HepG2 (cell line): ENCODE results near the gene CHI3L1. TPM values are rescaled to one million over a fixed set of nuclear protein-coding genes. Genes with fewer than 3 reads are reported as not detected.

ENCODE experiments used
- ATAC-seq: fragments of 200-7000 bp; cut with Tn5 transposase; 3 replicates; pipeline ENCODE4 v1.9.1; 2020; ENCODE audit warnings: mild to moderate bottlenecking, moderate library complexity
- BruUV-seq: library from RNA; stranded (reverse); fragments of 400-500 nt; replicated peaks from 2 replicates; lab custom pipeline; 2021; lab: Mats Ljungman, UMichigan
- CTCF ChIA-PET: fragments of 300-600 bp; formaldehyde crosslinking; extraction: SDS; loops from one replicate; lab custom pipeline; 2021; ENCODE audit warnings: low total read pairs, inconsistent platforms, low intra/inter-chr PET ratio; lab: Yijun Ruan, JAX
- POLR2A ChIA-PET: fragments of 350-600 bp; sonication (Branson Sonifier 250); formaldehyde crosslinking; loops from one replicate; lab custom pipeline; 2020; ENCODE audit warnings: antibody characterized with exemption, inconsistent platforms; lab: Yijun Ruan, JAX
- DNase-seq: peaks from one replicate; pipeline ENCODE4 v3.0.0-alpha.2; 2015; ENCODE audit warnings: low spot score
- FAIRE-seq: peaks from 3 replicates; lab custom pipeline; 2011; peaks lifted over from hg19 to GRCh38; lab: Jason Lieb, UNC
- H2AFZ ChIP-seq: one replicate; pipeline ENCODE4 v1.6.1; 2011; ENCODE audit warnings: low read length, inconsistent platforms
- H3K27ac ChIP-seq: fragments of 300-600 bp; 3 replicates; pipeline ENCODE4 v1.8.0; 2011; ENCODE audit warnings: mixed run types, mild to moderate bottlenecking, mixed read lengths, low read length, inconsistent platforms; ENCODE audit not compliant: insufficient read depth; ENCODE audit errors: extremely low read length
- H3K27me3 ChIP-seq, 2 experiments: fragments of 200-600 bp in 1 of 2; 2 replicates in 1 of 2; 3 replicates in 1 of 2; pipeline versions ENCODE4 v1.6.0 to v1.8.0; 2011; ENCODE audit warnings: low read length in 2 of 2, mild to moderate bottlenecking in 2 of 2, moderate library complexity in 2 of 2, inconsistent platforms in 1 of 2; ENCODE audit not compliant: insufficient read depth in 2 of 2, control insufficient read depth in 1 of 2
- H3K36me3 ChIP-seq, 2 experiments: fragments of 200-600 bp in 1 of 2; replicated peaks in 1 of 2; 2 replicates in 1 of 2; 3 replicates in 1 of 2; pipeline versions ENCODE4 v1.5.1 to v1.8.0; 2011; ENCODE audit warnings: low read length in 2 of 2, inconsistent platforms in 1 of 2; ENCODE audit not compliant: insufficient read depth in 2 of 2, control insufficient read depth in 1 of 2
- H3K4me1 ChIP-seq: 2 replicates; pipeline ENCODE4 v1.5.1; 2012; ENCODE audit warnings: low read length, inconsistent platforms; ENCODE audit not compliant: insufficient read depth
- H3K4me2 ChIP-seq: 2 replicates; pipeline ENCODE4 v1.6.0; 2011; ENCODE audit warnings: low read depth, low read length, inconsistent platforms
- H3K4me3 ChIP-seq, 3 experiments: fragments of 200-600 bp in 1 of 3; sonication (generic), shearing (Covaris generic) in 1 of 3; replicated peaks in 1 of 3; 2 replicates each; pipeline ENCODE4 v1.5.1; 2011 to 2016; ENCODE audit warnings: low read length in 3 of 3, inconsistent platforms in 2 of 3, low read depth in 2 of 3, mild to moderate bottlenecking in 2 of 3, control low read depth in 1 of 3, mixed read lengths in 1 of 3; ENCODE audit not compliant: insufficient read depth in 1 of 3
- H3K79me2 ChIP-seq: one replicate; pipeline ENCODE4 v1.6.1; 2011; ENCODE audit warnings: low read length, inconsistent platforms; ENCODE audit not compliant: insufficient read depth
- H3K9ac ChIP-seq: 2 replicates; pipeline ENCODE4 v1.6.0; 2011; ENCODE audit warnings: mild to moderate bottlenecking, low read depth, low read length, inconsistent platforms; ENCODE audit not compliant: insufficient read depth
- H3K9me3 ChIP-seq: 2 replicates; pipeline ENCODE4 v1.5.1; 2012; ENCODE audit warnings: mild to moderate bottlenecking, low read length
- H4K20me1 ChIP-seq: 2 replicates; pipeline ENCODE4 v1.6.0; 2011; ENCODE audit warnings: inconsistent platforms, mild to moderate bottlenecking, low read length, moderate library complexity; ENCODE audit not compliant: insufficient read depth
- BORCS8-MEF2B ChIP-seq: sonication (generic); formaldehyde crosslinking; IDR thresholded peaks from 2 replicates; pipeline ENCODE4 v1.8.0; 2022; ENCODE audit warnings: mild to moderate bottlenecking, missing genetic modification reagents
- CC2D1A ChIP-seq: sonication (generic); formaldehyde crosslinking; IDR thresholded peaks from 2 replicates; pipeline ENCODE4 v1.8.1; 2023; ENCODE audit warnings: mild to moderate bottlenecking, missing genetic modification reagents
- MYC ChIP-seq: sonication (generic); formaldehyde crosslinking; IDR thresholded peaks from 2 replicates; pipeline ENCODE4 v1.9.0; 2021; ENCODE audit warnings: missing genetic modification reagents, borderline replicate concordance
- PLSCR1 ChIP-seq: sonication (generic); formaldehyde crosslinking; IDR thresholded peaks from 2 replicates; pipeline ENCODE4 v1.5.0; 2020; ENCODE audit warnings: missing genetic modification reagents, mild to moderate bottlenecking, borderline replicate concordance
- ZFP90 ChIP-seq: sonication (generic); formaldehyde crosslinking; IDR thresholded peaks from 2 replicates; pipeline ENCODE4 v1.8.0; 2022; ENCODE audit warnings: missing genetic modification reagents, mild to moderate bottlenecking, inconsistent platforms, borderline replicate concordance
- ZFP91 ChIP-seq: sonication (generic); formaldehyde crosslinking; IDR thresholded peaks from 2 replicates; pipeline ENCODE4 v1.9.0; 2022; ENCODE audit warnings: missing genetic modification reagents, mild to moderate bottlenecking, borderline replicate concordance
- ZNF207 ChIP-seq: fragments of 450-650 bp; IDR thresholded peaks from 2 replicates; pipeline ENCODE4 v1.6.1; 2016; ENCODE audit warnings: antibody characterized with exemption, borderline replicate concordance
- ZNF318 ChIP-seq: sonication (generic); formaldehyde crosslinking; IDR thresholded peaks from 2 replicates; pipeline ENCODE4 v1.4.0; 2020; ENCODE audit warnings: mild to moderate bottlenecking, missing genetic modification reagents
- ZNF333 ChIP-seq: sonication (generic); formaldehyde crosslinking; IDR thresholded peaks from 2 replicates; pipeline ENCODE4 v1.4.0; 2020; ENCODE audit warnings: mild to moderate bottlenecking, missing genetic modification reagents, borderline replicate concordance
- ZNF460 ChIP-seq: sonication (generic); formaldehyde crosslinking; IDR thresholded peaks from 2 replicates; pipeline ENCODE4 v1.5.1; 2020; ENCODE audit warnings: missing genetic modification reagents, mild to moderate bottlenecking, borderline replicate concordance
- ZNF546 ChIP-seq: sonication (generic); formaldehyde crosslinking; conservative IDR thresholded peaks from 2 replicates; pipeline ENCODE4 v1.8.1; 2023; ENCODE audit warnings: mild to moderate bottlenecking, missing genetic modification reagents
- ZNF720 ChIP-seq: sonication (generic); formaldehyde crosslinking; IDR thresholded peaks from 2 replicates; pipeline ENCODE4 v1.4.0; 2020; ENCODE audit warnings: missing genetic modification reagents
- ZSCAN29 ChIP-seq: sonication (generic); formaldehyde crosslinking; conservative IDR thresholded peaks from 2 replicates; pipeline ENCODE4 v1.4.0; 2020; ENCODE audit warnings: mild to moderate bottlenecking, missing genetic modification reagents
- WGBS: methylation state at CpG from one replicate; pipeline ENCODE4 v1.1.6; 2017; ENCODE audit warnings: low lambda C conversion rate; 5-methylcytosine and 5-hydroxymethylcytosine counted together
- in situ Hi-C: cut with HindIII; loops from 2 replicates; pipeline ENCODE4 v1.10.0; 2017; ENCODE audit warnings: low pct_unique_long_range_greater_than_20kb; ENCODE audit not compliant: extremely low pct_ligation_motif_present
- intact Hi-C: fragments of 100-400 bp; cut with micrococcal nuclease; formaldehyde crosslinking; loops from one replicate; pipeline ENCODE4 v1.10.0; 2022; ENCODE audit not compliant: unreplicated experiment
- polyA plus RNA-seq, 8 experiments: library from polyadenylated mRNA; depleted of rRNA in 3 of 8; stranded (reverse) in 7 of 8; unstranded in 1 of 8; fragments of >200 nt; fragmentation: Illumina TruSeq in 4 of 8; extraction: Trizol in 4 of 8; gene quantifications; 2 replicates each; pipeline versions ENCODE4 v1.2.1 to v1.2.3, GENCODE V29; 2011 to 2016; ENCODE audit warnings: low read depth in 4 of 8, missing spikeins in 1 of 8, mixed read lengths in 1 of 8; ENCODE audit not compliant: insufficient read depth in 1 of 8
- total RNA-seq, 5 experiments: library from RNA; depleted of rRNA; stranded (reverse); fragments of >200 nt; fragmentation: Illumina TruSeq; extraction: Trizol; gene quantifications; 2 replicates each; pipeline ENCODE4 v1.2.3, GENCODE V29; 2016; ENCODE audit warnings: low read depth in 1 of 5

The CHI3L1 gene
- total and polyA plus RNA-seq, 2 of the 13 experiments (the other 11 are each of a cell fraction or from before 2014, with no cell fraction given) = 0.09 to 0.13 TPM

- no peak for TF ChIP-seq ZNF546 (CRISPR knock-in tag)
- TF ChIP-seq PLSCR1 = no peak
- TF ChIP-seq MYC (CRISPR knock-in tag) = no peak
- no peak for TF ChIP-seq ZFP91
- no peak for TF ChIP-seq ZNF460 (CRISPR knock-in tag)
These were observed 21.2 kb upstream of the CHI3L1 start (continued) for GRCh38 chr1:203207751-203208150.

- DNase-seq = no peak
- in situ Hi-C loops = no loop called here
- Histone ChIP-seq H3K79me2 (no peaks in the 10 kb centered on the region), H4K20me1 (no peaks in the 10 kb centered on the region; the same call in 1 of the 2 replicates), H3K27me3 (0 out of 5 replicates have a peak, but pooled peaks cover 0 to 3% of the 10 kb centered on the region in 2 experiments), H3K9me3 (no peaks in the 10 kb centered on the region), H3K9ac (no peak overlapping the region), H2AFZ (no peak overlapping the region), H3K4me3 (no peak overlapping the region), H3K4me2 (no peak overlapping the region), H3K36me3 (no peaks in the 10 kb centered on the region), H3K4me1 (peaks cover 8% of the 10 kb centered on the region), H3K27ac (no peak overlapping the region)
- POLR2A ChIA-PET = no interaction called here
- 89% methylated on average over 5 of the region's 5 CpGs for WGBS
- no peak for FAIRE-seq
- intact Hi-C loops = no loop called here
- ATAC-seq = no peak
- no TSS peak for BruUV-seq
- CTCF ChIA-PET = no interaction called here
- TF ChIP-seq ZSCAN29 (CRISPR knock-in tag) (no peak), ZNF207 (no peak), ZFP90 (CRISPR knock-in tag) (no peak), ZNF720 (CRISPR knock-in tag) (no peak), ZNF318 (CRISPR knock-in tag) (no peak), BORCS8-MEF2B (CRISPR knock-in tag) (no peak), ZNF333 (CRISPR knock-in tag) (no peak), CC2D1A (CRISPR knock-in tag) (no peak)
These were observed 19.7 kb upstream of the CHI3L1 start for GRCh38 chr1:203206129-203206687.
